Sigmoid colon (tissue), 4 donors: ENCODE results near the gene ZNF394.

Experiments used
- CTCF ChIP-seq, 4 experiments: fragments of 450-650 bp in 3 of 4; fragments of 200-600 bp in 1 of 4; IDR thresholded peaks; one replicate each; pipeline ENCODE4 v1.5.1; 2016 to 2019; ENCODE audit warnings: antibody characterized with exemption in 4 of 4, mild to moderate bottlenecking in 3 of 4, moderate library complexity in 2 of 4
- EP300 ChIP-seq, 4 donors: sonication (generic); formaldehyde crosslinking; IDR thresholded peaks; one replicate each; pipeline ENCODE4 v1.6.1; 2017; ENCODE audit warnings: antibody characterized with exemption in 4 of 4
- POLR2AphosphoS5 ChIP-seq, 4 donors: sonication (generic); formaldehyde crosslinking; IDR thresholded peaks; one replicate each; pipeline ENCODE4 v1.6.1; 2017; ENCODE audit warnings: antibody characterized with exemption in 4 of 4

GRCh38 chr7:99448855-99449254 is 51.2 kb downstream of the ZNF394 start:
- no peak for TF ChIP-seq POLR2AphosphoS5 (IDR thresholded peaks at IDR 0.05)
- no peak for TF ChIP-seq CTCF (IDR thresholded peaks at IDR 0.05)
- no peak for TF ChIP-seq EP300 (IDR thresholded peaks at IDR 0.05)
